Measurements from ENCODE around the gene HAO1. TPM values are rescaled to one million over a fixed set of nuclear protein-coding genes. Genes with fewer than 3 reads are reported as not detected.

The HAO1 gene
- total and polyA plus RNA-seq, 9 of the 15 experiments (the other 6 are each of a cell fraction or from before 2014, with no cell fraction given), result not detected

GRCh38 chr20:7893014-7893730 lies 47.1 kb downstream of the HAO1 start (continued):
- TF ChIP-seq RBM22 (IDR thresholded peaks at IDR 0.05; ENCODE audit: low read depth, low read length, poor library complexity, severe bottlenecking) (no peak), FOS (IDR thresholded peaks at IDR 0.05; ENCODE audit: extremely low read depth, insufficient read length) (no peak), DACH1 (IDR thresholded peaks at IDR 0.05; ENCODE audit: partially characterized antibody) (no peak), NELFE (IDR thresholded peaks at IDR 0.05; ENCODE audit: insufficient read depth, insufficient read length) (no peak), TCF15 (CRISPR knock-in tag; IDR thresholded peaks at IDR 0.05) (no peak), SAFB2 (IDR thresholded peaks at IDR 0.05; ENCODE audit: borderline replicate concordance, low read depth, low read length, severe bottlenecking) (no peak), HCFC1 (IDR thresholded peaks at IDR 0.05; ENCODE audit: low read depth, low read length) (no peak), BACH1 (tag; IDR thresholded peaks at IDR 0.05) (no peak), NRF1 (conservative IDR thresholded peaks at IDR 0.05 in 1 of 2, IDR thresholded peaks at IDR 0.05 in 1 of 2) (no peak), ZNF766 (CRISPR knock-in tag; conservative IDR thresholded peaks at IDR 0.05) (no peak), ZNF407 (IDR thresholded peaks at IDR 0.05; ENCODE audit: low read depth) (no peak), TCFL5 (CRISPR knock-in tag; conservative IDR thresholded peaks at IDR 0.05) (no peak), ZNF511 (CRISPR knock-in tag; IDR thresholded peaks at IDR 0.05) (no peak), ZNF134 (CRISPR knock-in tag; conservative IDR thresholded peaks at IDR 0.05) (no peak), STAT6 (CRISPR knock-in tag; IDR thresholded peaks at IDR 0.05) (no peak)

Measured in K562 (cell line).